H1 (cell line): Measurements from ENCODE around the gene C1orf87.

Source experiments
- EGR1 ChIP-seq: IDR thresholded peaks from 2 replicates; pipeline ENCODE4 v1.6.1; 2011; ENCODE audit warnings: low read depth, low read length, borderline replicate concordance
- HDAC2 ChIP-seq, 2 experiments: fragments of 300-600 bp in 1 of 2; sonication (generic) in 1 of 2; IDR thresholded peaks; 2 replicates each; pipeline ENCODE4 v1.6.1; 2011 to 2012; ENCODE audit warnings: low read depth in 2 of 2, low read length in 2 of 2, mild to moderate bottlenecking in 2 of 2, moderate library complexity in 2 of 2, borderline replicate concordance in 1 of 2, inconsistent platforms in 1 of 2
- POLR2A ChIP-seq, 2 experiments: IDR thresholded peaks; 1 replicate in 1 of 2; 2 replicates in 1 of 2; pipeline ENCODE4 v1.6.1; 2011; ENCODE audit warnings: low read depth in 2 of 2, low read length in 2 of 2, mild to moderate bottlenecking in 2 of 2; ENCODE audit errors: control extremely low read depth in 1 of 2
- RAD21 ChIP-seq, 2 experiments: IDR thresholded peaks in 1 of 2; conservative IDR thresholded peaks in 1 of 2; 2 replicates each; pipeline ENCODE4 v1.6.1; 2011; ENCODE audit warnings: low read depth in 2 of 2, low read length in 2 of 2, improper control_type of control experiment in 1 of 2, inconsistent platforms in 1 of 2, mild to moderate bottlenecking in 1 of 2, moderate library complexity in 1 of 2
- RNF2 ChIP-seq: fragments of 200-900, 300-1000 bp; sonication (generic); IDR thresholded peaks from 2 replicates; pipeline ENCODE4 v1.7.1; 2016; ENCODE audit warnings: borderline replicate concordance, low read depth, mild to moderate bottlenecking, antibody characterized with exemption, low read length; ENCODE audit not compliant: poor library complexity, severe bottlenecking; ENCODE audit errors: missing control alignments
- RXRA ChIP-seq: IDR thresholded peaks from 2 replicates; pipeline ENCODE4 v1.6.1; 2011; ENCODE audit warnings: low read depth, mild to moderate bottlenecking, low read length, moderate library complexity; ENCODE audit not compliant: insufficient read depth
- SP1 ChIP-seq: IDR thresholded peaks from 2 replicates; pipeline ENCODE4 v1.6.1; 2011; ENCODE audit warnings: low read depth, low read length
- TBP ChIP-seq: IDR thresholded peaks from 2 replicates; pipeline ENCODE4 v1.6.1; 2011; ENCODE audit warnings: low read depth, low read length, improper control_type of control experiment
- TF ChIP-seq, protein P1 (sequence below), 3 experiments: IDR thresholded peaks; 1 replicate in 2 of 3; 2 replicates in 1 of 3; pipeline versions ENCODE4 v1.5.1 to v1.6.1; 2011; ENCODE audit warnings: low read length in 3 of 3, mild to moderate bottlenecking in 3 of 3, inconsistent platforms in 2 of 3, low read depth in 1 of 3, moderate library complexity in 1 of 3; ENCODE audit not compliant: insufficient read depth in 1 of 3; ENCODE audit errors: control extremely low read depth in 1 of 3
- TF ChIP-seq, protein P2 (sequence below): IDR thresholded peaks from 2 replicates; pipeline ENCODE4 v1.6.1; 2011; ENCODE audit warnings: low read length, improper control_type of control experiment

DNA sequence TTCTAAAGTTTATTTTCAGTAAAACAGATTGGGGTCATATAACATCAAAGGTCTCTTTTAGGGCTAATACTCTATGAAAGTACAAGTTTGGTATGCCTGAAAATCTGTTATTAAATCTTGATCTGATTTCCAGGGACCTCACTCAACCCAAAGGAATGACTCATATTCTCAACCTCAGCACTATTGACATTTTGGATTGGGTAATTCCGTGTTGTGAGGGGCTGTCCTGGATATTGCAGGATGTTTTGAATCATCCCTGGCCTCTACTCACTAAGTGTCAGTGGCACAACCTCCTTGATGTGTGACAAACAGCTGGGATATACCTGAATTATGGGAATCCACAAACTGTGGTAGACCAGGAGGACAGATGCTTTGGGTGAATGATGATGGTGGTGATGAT lies 95.5 kb downstream of the C1orf87 start:
- TF ChIP-seq, protein P1, sequence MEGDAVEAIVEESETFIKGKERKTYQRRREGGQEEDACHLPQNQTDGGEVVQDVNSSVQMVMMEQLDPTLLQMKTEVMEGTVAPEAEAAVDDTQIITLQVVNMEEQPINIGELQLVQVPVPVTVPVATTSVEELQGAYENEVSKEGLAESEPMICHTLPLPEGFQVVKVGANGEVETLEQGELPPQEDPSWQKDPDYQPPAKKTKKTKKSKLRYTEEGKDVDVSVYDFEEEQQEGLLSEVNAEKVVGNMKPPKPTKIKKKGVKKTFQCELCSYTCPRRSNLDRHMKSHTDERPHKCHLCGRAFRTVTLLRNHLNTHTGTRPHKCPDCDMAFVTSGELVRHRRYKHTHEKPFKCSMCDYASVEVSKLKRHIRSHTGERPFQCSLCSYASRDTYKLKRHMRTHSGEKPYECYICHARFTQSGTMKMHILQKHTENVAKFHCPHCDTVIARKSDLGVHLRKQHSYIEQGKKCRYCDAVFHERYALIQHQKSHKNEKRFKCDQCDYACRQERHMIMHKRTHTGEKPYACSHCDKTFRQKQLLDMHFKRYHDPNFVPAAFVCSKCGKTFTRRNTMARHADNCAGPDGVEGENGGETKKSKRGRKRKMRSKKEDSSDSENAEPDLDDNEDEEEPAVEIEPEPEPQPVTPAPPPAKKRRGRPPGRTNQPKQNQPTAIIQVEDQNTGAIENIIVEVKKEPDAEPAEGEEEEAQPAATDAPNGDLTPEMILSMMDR (IDR thresholded peaks at IDR 0.05; ENCODE audit: control extremely low read depth in 1 of 3, insufficient read depth in 1 of 3, low read depth in 1 of 3, low read length in 3 of 3), result no peak
- TF ChIP-seq POLR2A (IDR thresholded peaks at IDR 0.05; ENCODE audit: control extremely low read depth in 1 of 2, low read depth in 2 of 2, low read length in 2 of 2) (no peak), EGR1 (no peak), SP1 (no peak), HDAC2 (IDR thresholded peaks at IDR 0.05; ENCODE audit: borderline replicate concordance in 1 of 2, low read depth in 2 of 2, low read length in 2 of 2) (no peak), TBP (no peak), RAD21 (IDR thresholded peaks at IDR 0.05 in 1 of 2, conservative IDR thresholded peaks at IDR 0.05 in 1 of 2; ENCODE audit: low read depth in 2 of 2, low read length in 2 of 2) (no peak), RNF2 (no peak), RXRA (no peak)
- TF ChIP-seq, protein P2, sequence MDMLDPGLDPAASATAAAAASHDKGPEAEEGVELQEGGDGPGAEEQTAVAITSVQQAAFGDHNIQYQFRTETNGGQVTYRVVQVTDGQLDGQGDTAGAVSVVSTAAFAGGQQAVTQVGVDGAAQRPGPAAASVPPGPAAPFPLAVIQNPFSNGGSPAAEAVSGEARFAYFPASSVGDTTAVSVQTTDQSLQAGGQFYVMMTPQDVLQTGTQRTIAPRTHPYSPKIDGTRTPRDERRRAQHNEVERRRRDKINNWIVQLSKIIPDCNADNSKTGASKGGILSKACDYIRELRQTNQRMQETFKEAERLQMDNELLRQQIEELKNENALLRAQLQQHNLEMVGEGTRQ, result no peak
